Smooth muscle cell (in vitro differentiated cells): ENCODE measurements around the gene PPM1F. TPM values are rescaled to one million over a fixed set of nuclear protein-coding genes. Genes with fewer than 3 reads are reported as not detected.

Experiments
- DNase-seq: peaks from one replicate; lab custom pipeline; 2025; ENCODE audit not compliant: unreplicated experiment; lab: John Stamatoyannopoulos, UW
- H2AFZ ChIP-seq: fragments of 200-600 bp; sonication (generic); 2 replicates; pipeline ENCODE4 v1.6.0; 2016; ENCODE audit warnings: antibody characterized with exemption, low read depth, mild to moderate bottlenecking
- H3F3A ChIP-seq: fragments of 200-600 bp; sonication (generic); 2 replicates; pipeline ENCODE4 v1.6.0; 2017; ENCODE audit warnings: antibody characterized with exemption, low read depth
- H3K27ac ChIP-seq: fragments of 200-600 bp; sonication (generic); 2 replicates; pipeline ENCODE4 v1.5.1; 2016; ENCODE audit warnings: low read depth, mild to moderate bottlenecking
- H3K27me3 ChIP-seq: fragments of 200-600 bp; sonication (generic); 2 replicates; pipeline ENCODE4 v1.6.1; 2016; ENCODE audit warnings: low read depth, mild to moderate bottlenecking
- H3K36me3 ChIP-seq: fragments of 200-600 bp; sonication (generic); 2 replicates; pipeline ENCODE4 v1.5.1; 2016; ENCODE audit warnings: low read depth
- H3K4me1 ChIP-seq: fragments of 200-600 bp; sonication (generic); 2 replicates; pipeline ENCODE4 v1.5.1; 2016; ENCODE audit warnings: low read depth
- H3K4me2 ChIP-seq: fragments of 200-600 bp; sonication (generic); 2 replicates; pipeline ENCODE4 v1.6.0; 2016; ENCODE audit warnings: mild to moderate bottlenecking
- H3K4me3 ChIP-seq: fragments of 200-600 bp; sonication (generic); 2 replicates; pipeline ENCODE4 v1.5.1; 2016; ENCODE audit warnings: mild to moderate bottlenecking
- H3K79me2 ChIP-seq: fragments of 200-600 bp; sonication (generic); 2 replicates; pipeline ENCODE4 v1.6.0; 2016; ENCODE audit warnings: low read depth, mild to moderate bottlenecking
- H3K9ac ChIP-seq: fragments of 200-600 bp; sonication (generic); 2 replicates; pipeline ENCODE4 v1.6.0; 2016; ENCODE audit warnings: low read depth
- H3K9me3 ChIP-seq: fragments of 200-600 bp; sonication (generic); replicated peaks from 2 replicates; pipeline ENCODE4 v1.5.1; 2016; ENCODE audit warnings: low read depth
- H4K20me1 ChIP-seq: fragments of 200-600 bp; sonication (generic); 2 replicates; pipeline ENCODE4 v1.6.0; 2016; ENCODE audit warnings: low read depth
- WGBS: methylation state at CpG from one replicate; pipeline ENCODE4 v1.1.7; 2016; ENCODE audit warnings: low lambda C conversion rate; 5-methylcytosine and 5-hydroxymethylcytosine counted together
- polyA plus RNA-seq: library from polyadenylated mRNA; unstranded; fragments of >200 nt; fragmentation: Nextera tagmentation; extraction: Ambion mirVana; gene quantifications from 2 replicates; pipeline ENCODE4 v1.2.1, GENCODE V29; 2016
- total RNA-seq: library from RNA; depleted of rRNA; stranded (reverse); fragments of >200 nt; gene quantifications from 2 replicates; pipeline ENCODE4 v1.2.3, GENCODE V29; 2014
- TF ChIP-seq, protein P1 (sequence below): fragments of 200-600 bp; sonication (generic); IDR thresholded peaks from 2 replicates; pipeline ENCODE4 v1.5.1; 2017; ENCODE audit warnings: borderline replicate concordance, mild to moderate bottlenecking, antibody characterized with exemption; ENCODE audit not compliant: insufficient read depth, poor library complexity, severe bottlenecking

Gene PPM1F
- total and polyA plus RNA-seq, 2 experiments from 2014 or later, result 11.8 to 15.2 TPM

- no peak overlapping the region for H3K27ac ChIP-seq
- no peak overlapping the region for H2AFZ ChIP-seq
- 95% methylated on average over 5 of the region's 5 CpGs for WGBS
- H3K79me2 ChIP-seq, result no peaks in the 10 kb centered on the region
- H3K36me3 ChIP-seq, result no peaks in the 10 kb centered on the region
- no peak overlapping the region for H3K4me2 ChIP-seq
- no peak overlapping the region for H3K9ac ChIP-seq
- H4K20me1 ChIP-seq, result peaks cover 19% of the 10 kb centered on the region
- no peak overlapping the region for H3K4me3 ChIP-seq
- no peaks in the 10 kb centered on the region for H3K27me3 ChIP-seq
- no peaks in the 10 kb centered on the region for H3K9me3 ChIP-seq
- no peaks in the 10 kb centered on the region for H3F3A ChIP-seq
- TF ChIP-seq, protein P1, sequence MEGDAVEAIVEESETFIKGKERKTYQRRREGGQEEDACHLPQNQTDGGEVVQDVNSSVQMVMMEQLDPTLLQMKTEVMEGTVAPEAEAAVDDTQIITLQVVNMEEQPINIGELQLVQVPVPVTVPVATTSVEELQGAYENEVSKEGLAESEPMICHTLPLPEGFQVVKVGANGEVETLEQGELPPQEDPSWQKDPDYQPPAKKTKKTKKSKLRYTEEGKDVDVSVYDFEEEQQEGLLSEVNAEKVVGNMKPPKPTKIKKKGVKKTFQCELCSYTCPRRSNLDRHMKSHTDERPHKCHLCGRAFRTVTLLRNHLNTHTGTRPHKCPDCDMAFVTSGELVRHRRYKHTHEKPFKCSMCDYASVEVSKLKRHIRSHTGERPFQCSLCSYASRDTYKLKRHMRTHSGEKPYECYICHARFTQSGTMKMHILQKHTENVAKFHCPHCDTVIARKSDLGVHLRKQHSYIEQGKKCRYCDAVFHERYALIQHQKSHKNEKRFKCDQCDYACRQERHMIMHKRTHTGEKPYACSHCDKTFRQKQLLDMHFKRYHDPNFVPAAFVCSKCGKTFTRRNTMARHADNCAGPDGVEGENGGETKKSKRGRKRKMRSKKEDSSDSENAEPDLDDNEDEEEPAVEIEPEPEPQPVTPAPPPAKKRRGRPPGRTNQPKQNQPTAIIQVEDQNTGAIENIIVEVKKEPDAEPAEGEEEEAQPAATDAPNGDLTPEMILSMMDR, result no peak
- H3K4me1 ChIP-seq, result no peaks in the 10 kb centered on the region
- DNase-seq, result no peak
These were observed 22.6 kb upstream of the PPM1F start for GRCh38 chr22:21975273-21975672.

DNA sequence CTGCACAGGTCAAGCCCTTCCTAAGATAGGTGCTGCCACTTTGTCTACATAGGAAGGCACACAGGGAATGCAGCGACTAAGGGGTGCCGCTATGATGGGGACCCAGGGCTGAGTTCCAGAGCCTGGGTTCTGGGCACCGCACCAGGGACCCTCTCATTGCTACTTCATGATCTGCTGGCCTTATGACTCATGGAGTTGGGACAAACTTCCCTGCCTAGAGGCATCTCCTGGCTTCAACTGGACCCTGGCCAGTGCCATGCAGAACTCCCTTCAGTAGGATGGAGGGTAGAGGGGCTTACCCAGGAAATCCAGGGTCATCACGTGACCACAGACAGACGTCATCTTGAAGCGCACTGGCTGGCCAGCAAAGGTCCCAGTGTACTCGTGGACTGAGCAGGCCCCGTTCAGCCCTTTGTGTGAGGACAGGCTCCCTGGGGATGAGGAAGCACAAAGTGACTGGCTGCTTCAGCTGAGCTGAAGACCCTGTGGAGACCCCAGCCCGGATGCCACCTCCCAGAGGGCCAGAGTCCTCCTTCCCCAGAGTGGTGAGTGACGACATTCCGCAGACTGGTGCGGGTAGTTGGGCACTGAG, 21.5 kb upstream of the PPM1F start:
- Histone ChIP-seq H3F3A (no peaks in the 10 kb centered on the region), H3K27ac (no peak overlapping the region), H4K20me1 (peaks cover 19% of the 10 kb centered on the region)

GRCh38 chr22:21972806-21973205, 20.2 kb upstream of the PPM1F start:
- Histone ChIP-seq H4K20me1 (peaks cover 19% of the 10 kb centered on the region), H3F3A (no peaks in the 10 kb centered on the region), H3K27me3 (no peaks in the 10 kb centered on the region), H3K9me3 (no peaks in the 10 kb centered on the region), H3K4me3 (no peak overlapping the region), H3K79me2 (no peaks in the 10 kb centered on the region), H3K9ac (no peak overlapping the region), H3K4me2 (no peak overlapping the region), H3K4me1 (no peaks in the 10 kb centered on the region), H2AFZ (no peak overlapping the region), H3K27ac (no peak overlapping the region), H3K36me3 (no peaks in the 10 kb centered on the region)
- WGBS, result 97% methylated on average over 6 of the region's 6 CpGs
- DNase-seq, result no peak
- TF ChIP-seq, protein P1, result no peak

More for the DNA sequence above, 21.5 kb upstream of the PPM1F start:
- WGBS, result 99% methylated on average over 12 of the region's 12 CpGs
- no peaks in the 10 kb centered on the region for H3K36me3 ChIP-seq
- H3K27me3 ChIP-seq, result no peaks in the 10 kb centered on the region
- H3K79me2 ChIP-seq, result no peaks in the 10 kb centered on the region
- no peak overlapping the region for H3K4me2 ChIP-seq
- no peaks in the 10 kb centered on the region for H3K4me1 ChIP-seq
- no peak overlapping the region for H3K4me3 ChIP-seq
- H3K9me3 ChIP-seq, result no peaks in the 10 kb centered on the region
- no peak overlapping the region for H2AFZ ChIP-seq
- DNase-seq, result no peak
- H3K9ac ChIP-seq, result no peak overlapping the region
- TF ChIP-seq, protein P1, result no peak

DNA sequence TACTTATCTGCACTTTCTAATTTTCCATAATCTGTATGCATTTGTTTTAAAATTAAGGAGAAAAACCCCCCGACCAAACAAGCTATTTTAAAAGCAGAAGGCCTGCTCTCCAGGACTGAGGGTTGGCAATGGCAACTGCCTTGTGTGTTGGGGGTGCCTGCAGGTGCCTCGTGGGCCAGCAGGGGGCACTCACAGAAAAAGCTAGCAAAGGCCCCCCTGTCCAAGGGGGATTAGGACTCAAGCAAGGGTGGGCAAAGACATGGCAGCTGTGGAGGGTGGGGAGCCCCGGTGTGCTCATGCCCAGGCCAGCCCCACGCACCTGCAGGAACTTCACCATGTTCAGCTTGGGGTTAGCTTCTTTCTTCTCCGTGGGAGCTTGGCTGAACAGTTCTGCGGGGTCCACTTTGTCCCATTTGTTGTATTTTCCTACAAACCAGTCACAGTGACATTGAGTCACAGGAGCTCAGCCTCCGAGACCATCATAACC, 19.7 kb upstream of the PPM1F start:
- 88% methylated on average over 7 of the region's 7 CpGs for WGBS
- H3K27me3 ChIP-seq, result no peaks in the 10 kb centered on the region
- no peak overlapping the region for H3K27ac ChIP-seq
- H3F3A ChIP-seq, result no peaks in the 10 kb centered on the region
- no peaks in the 10 kb centered on the region for H3K36me3 ChIP-seq
- no peak for DNase-seq
- H2AFZ ChIP-seq, result no peak overlapping the region
- H3K9me3 ChIP-seq, result no peaks in the 10 kb centered on the region
- no peak overlapping the region for H3K4me2 ChIP-seq
- peaks cover 19% of the 10 kb centered on the region for H4K20me1 ChIP-seq
- H3K79me2 ChIP-seq, result no peaks in the 10 kb centered on the region
- no peak overlapping the region for H3K4me3 ChIP-seq
- H3K4me1 ChIP-seq, result no peaks in the 10 kb centered on the region
- TF ChIP-seq, protein P1, result peak; percentile 82
- no peak overlapping the region for H3K9ac ChIP-seq
